Endothelial cell of umbilical vein (primary cell): ENCODE data around the gene MAP3K7CL. TPM values are rescaled to one million over a fixed set of nuclear protein-coding genes. Genes with fewer than 3 reads are reported as not detected.

ENCODE experiments used
- BruUV-seq: library from RNA; stranded (reverse); fragments of 400-500 nt; replicated peaks from 2 replicates; lab custom pipeline; 2021; lab: Mats Ljungman, UMichigan
- CTCF ChIA-PET: fragments of 300-600, 350-600 bp; sonication (Branson Sonifier 250); formaldehyde crosslinking; loops from one replicate; lab custom pipeline; 2021; ENCODE audit warnings: antibody characterized with exemption, inconsistent platforms; lab: Charles Lee
- POLR2A ChIA-PET: fragments of 300-600, 350-600 bp; sonication (Branson Sonifier 250); formaldehyde crosslinking; loops from one replicate; lab custom pipeline; 2021; ENCODE audit warnings: antibody characterized with exemption, inconsistent platforms; lab: Charles Lee
- DNase-seq: peaks from one replicate; pipeline ENCODE4 v3.0.0-alpha.2; 2011; ENCODE audit warnings: low read depth, low spot score
- FAIRE-seq: peaks from 2 replicates; lab custom pipeline; 2011; peaks lifted over from hg19 to GRCh38; lab: Jason Lieb, UNC
- H2AFZ ChIP-seq: 2 replicates; pipeline ENCODE4 v1.6.0; 2012; ENCODE audit warnings: low read depth, low read length, control low read depth, inconsistent platforms
- H3K27ac ChIP-seq: 2 replicates; pipeline ENCODE4 v1.5.1; 2011; ENCODE audit warnings: low read depth, mild to moderate bottlenecking, control low read depth, low read length, moderate library complexity; ENCODE audit not compliant: insufficient read depth
- H3K27me3 ChIP-seq, 2 experiments: 2 replicates each; pipeline versions ENCODE4 v1.6.0 to v1.6.1; 2011; ENCODE audit warnings: low read length in 2 of 2, mixed read lengths in 1 of 2; ENCODE audit not compliant: control insufficient read depth in 2 of 2, insufficient read depth in 2 of 2
- H3K36me3 ChIP-seq, 2 experiments: 2 replicates in 1 of 2; 3 replicates in 1 of 2; pipeline ENCODE4 v1.5.1; 2011; ENCODE audit warnings: low read length in 2 of 2, mild to moderate bottlenecking in 1 of 2, moderate library complexity in 1 of 2; ENCODE audit not compliant: control insufficient read depth in 2 of 2, insufficient read depth in 2 of 2; ENCODE audit errors: extremely low read depth in 1 of 2
- H3K4me1 ChIP-seq: 3 replicates; pipeline ENCODE4 v1.5.1; 2011; ENCODE audit warnings: mild to moderate bottlenecking, low read length; ENCODE audit not compliant: control insufficient read depth, insufficient read depth; ENCODE audit errors: extremely low read depth
- H3K4me2 ChIP-seq: 2 replicates; pipeline ENCODE4 v1.6.1; 2011; ENCODE audit warnings: low read length, control low read depth, mixed read lengths; ENCODE audit not compliant: insufficient read depth
- H3K4me3 ChIP-seq, 3 experiments: fragments of 200-600 bp in 1 of 3; sonication (generic), shearing (Covaris generic) in 1 of 3; replicated peaks in 1 of 3; 2 replicates each; pipeline ENCODE4 v1.5.1; 2011 to 2016; ENCODE audit warnings: control low read depth in 3 of 3, low read length in 3 of 3, mild to moderate bottlenecking in 2 of 3, inconsistent platforms in 1 of 3, low read depth in 1 of 3, moderate library complexity in 1 of 3; ENCODE audit not compliant: insufficient read depth in 1 of 3
- H3K79me2 ChIP-seq: 2 replicates; pipeline ENCODE4 v1.6.0; 2012; ENCODE audit warnings: low read length, inconsistent platforms; ENCODE audit not compliant: control insufficient read depth, insufficient read depth
- H3K9ac ChIP-seq: replicated peaks from 2 replicates; pipeline ENCODE3; 2011; ENCODE audit warnings: low read length, control low read depth; ENCODE audit not compliant: insufficient read depth; ENCODE audit errors: extremely low read depth
- H3K9me1 ChIP-seq: replicated peaks from 3 replicates; pipeline ENCODE4 v1.6.0; 2011; ENCODE audit warnings: mild to moderate bottlenecking, low read length; ENCODE audit not compliant: control insufficient read depth, insufficient read depth; ENCODE audit errors: extremely low read depth
- H3K9me3 ChIP-seq: replicated peaks from 2 replicates; pipeline ENCODE4 v1.5.1; 2012; ENCODE audit warnings: low read length, inconsistent platforms; ENCODE audit not compliant: control insufficient read depth, insufficient read depth
- H4K20me1 ChIP-seq: replicated peaks from 2 replicates; pipeline ENCODE3; 2011; ENCODE audit warnings: mild to moderate bottlenecking, low read length; ENCODE audit not compliant: control insufficient read depth, insufficient read depth; ENCODE audit errors: extremely low read depth
- EZH2 ChIP-seq: IDR thresholded peaks from 2 replicates; pipeline ENCODE4 v1.6.1; 2012; ENCODE audit warnings: borderline replicate concordance, low read depth, mild to moderate bottlenecking, moderate library complexity, low read length, inconsistent platforms; ENCODE audit not compliant: severe bottlenecking
- GATA2 ChIP-seq: IDR thresholded peaks from 2 replicates; pipeline ENCODE4 v1.7.0; 2011; ENCODE audit warnings: low read depth, mild to moderate bottlenecking, moderate library complexity, mixed read lengths, low read length; ENCODE audit not compliant: insufficient read length, insufficient read depth
- JUN ChIP-seq: IDR thresholded peaks from 2 replicates; pipeline ENCODE4 v1.6.1; 2011; ENCODE audit warnings: borderline replicate concordance, low read depth; ENCODE audit not compliant: insufficient read length, insufficient read depth
- MYC ChIP-seq: IDR thresholded peaks from one replicate; pipeline ENCODE4 v1.6.1; 2011; ENCODE audit warnings: mild to moderate bottlenecking, low read depth, low read length
- dilution Hi-C: fragments of 300-500 bp; cut with MboI; formaldehyde crosslinking; loops from one replicate; pipeline ENCODE4 v1.15.0; 2019; ENCODE audit warnings: low sequenced_read_pairs; ENCODE audit not compliant: extremely low pct_ligation_motif_present
- intact Hi-C: fragments of 100-400 bp; cut with micrococcal nuclease; formaldehyde crosslinking; loops from one replicate; pipeline ENCODE4 v1.10.0; 2022
- polyA plus RNA-seq, 4 experiments: library from polyadenylated mRNA; depleted of rRNA in 3 of 4; stranded (reverse) in 3 of 4; unstranded in 1 of 4; fragments of >200 nt; gene quantifications; 2 replicates each; pipeline versions ENCODE4 v1.2.1 to v1.2.3, GENCODE V29; 2011 to 2012; ENCODE audit warnings: missing spikeins in 1 of 4
- total RNA-seq: library from RNA; stranded (reverse); gene quantifications from 2 replicates; pipeline ENCODE4 v1.2.3, GENCODE V29; 2021
- TF ChIP-seq, protein P1 (sequence below), 2 donors: IDR thresholded peaks; 1 replicate in 1 of 2; 2 replicates in 1 of 2; pipeline ENCODE4 v1.5.1; 2011; ENCODE audit warnings: low read length in 2 of 2, mild to moderate bottlenecking in 2 of 2, moderate library complexity in 2 of 2, control low read depth in 1 of 2, inconsistent platforms in 1 of 2, low read depth in 1 of 2; ENCODE audit not compliant: insufficient read depth in 1 of 2; ENCODE audit errors: extremely low read depth in 1 of 2

MAP3K7CL gene
- total and polyA plus RNA-seq, 2 donors (not counting 3 experiments of a cell fraction or from before 2014, with no cell fraction given): 6.1 to 8.1 TPM

DNA sequence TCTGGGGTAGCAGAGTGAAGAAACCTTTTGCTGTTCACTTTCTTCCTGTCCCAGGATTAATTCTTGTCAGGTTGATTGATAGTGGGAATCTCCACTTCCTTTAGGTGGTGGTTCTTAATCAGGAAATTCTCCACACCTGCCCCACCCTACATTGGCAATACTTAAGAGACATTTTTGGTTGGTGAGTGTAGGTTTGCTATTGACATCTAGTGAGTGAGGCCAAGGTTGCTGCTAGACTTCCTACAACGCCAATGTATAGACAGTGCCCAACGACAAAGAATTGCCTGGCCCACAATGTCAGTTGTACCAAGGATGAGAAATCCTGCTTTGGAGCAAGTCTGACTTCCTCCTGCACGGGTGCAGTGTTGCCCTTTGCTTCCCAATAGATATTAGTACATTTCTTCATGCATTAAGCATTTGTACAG, 38.5 kb downstream of the MAP3K7CL start:
- dilution Hi-C loops (no loop called here), intact Hi-C loops (no loop called here)
- ChIA-PET POLR2A (no interaction called here), CTCF (interaction anchor here (1.0 kb wide), 1 partner anchor 13 kb away, joined by 3 read pairs; no protein-coding TSS in a partner anchor)
- H3K9me3 ChIP-seq: no peaks in the 10 kb centered on the region
- TF ChIP-seq JUN: no peak
- TF ChIP-seq MYC: no peak
- TF ChIP-seq, protein P1, sequence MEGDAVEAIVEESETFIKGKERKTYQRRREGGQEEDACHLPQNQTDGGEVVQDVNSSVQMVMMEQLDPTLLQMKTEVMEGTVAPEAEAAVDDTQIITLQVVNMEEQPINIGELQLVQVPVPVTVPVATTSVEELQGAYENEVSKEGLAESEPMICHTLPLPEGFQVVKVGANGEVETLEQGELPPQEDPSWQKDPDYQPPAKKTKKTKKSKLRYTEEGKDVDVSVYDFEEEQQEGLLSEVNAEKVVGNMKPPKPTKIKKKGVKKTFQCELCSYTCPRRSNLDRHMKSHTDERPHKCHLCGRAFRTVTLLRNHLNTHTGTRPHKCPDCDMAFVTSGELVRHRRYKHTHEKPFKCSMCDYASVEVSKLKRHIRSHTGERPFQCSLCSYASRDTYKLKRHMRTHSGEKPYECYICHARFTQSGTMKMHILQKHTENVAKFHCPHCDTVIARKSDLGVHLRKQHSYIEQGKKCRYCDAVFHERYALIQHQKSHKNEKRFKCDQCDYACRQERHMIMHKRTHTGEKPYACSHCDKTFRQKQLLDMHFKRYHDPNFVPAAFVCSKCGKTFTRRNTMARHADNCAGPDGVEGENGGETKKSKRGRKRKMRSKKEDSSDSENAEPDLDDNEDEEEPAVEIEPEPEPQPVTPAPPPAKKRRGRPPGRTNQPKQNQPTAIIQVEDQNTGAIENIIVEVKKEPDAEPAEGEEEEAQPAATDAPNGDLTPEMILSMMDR (IDR thresholded peaks at IDR 0.05; ENCODE audit: extremely low read depth in 1 of 2, insufficient read depth in 1 of 2, low read depth in 1 of 2, low read length in 2 of 2): no peak
- no peak for TF ChIP-seq EZH2
- no peak for TF ChIP-seq GATA2
- no peak overlapping the region for H3K9ac ChIP-seq
- H3K27ac ChIP-seq: no peak overlapping the region
- no peak overlapping the region for H3K4me2 ChIP-seq
- no peaks in the 10 kb centered on the region for H4K20me1 ChIP-seq
- no peaks in the 10 kb centered on the region for H3K79me2 ChIP-seq
- H3K4me1 ChIP-seq: peaks cover 11% of the 10 kb centered on the region
- H3K27me3 ChIP-seq: no peaks in the 10 kb centered on the region
- H2AFZ ChIP-seq: no peak overlapping the region
- FAIRE-seq (no peak), DNase-seq (no peak)
- H3K4me3 ChIP-seq: no peak overlapping the region
- no peaks in the 10 kb centered on the region for H3K36me3 ChIP-seq
- BruUV-seq: no TSS peak
- H3K9me1 ChIP-seq: no peaks in the 10 kb centered on the region

DNA sequence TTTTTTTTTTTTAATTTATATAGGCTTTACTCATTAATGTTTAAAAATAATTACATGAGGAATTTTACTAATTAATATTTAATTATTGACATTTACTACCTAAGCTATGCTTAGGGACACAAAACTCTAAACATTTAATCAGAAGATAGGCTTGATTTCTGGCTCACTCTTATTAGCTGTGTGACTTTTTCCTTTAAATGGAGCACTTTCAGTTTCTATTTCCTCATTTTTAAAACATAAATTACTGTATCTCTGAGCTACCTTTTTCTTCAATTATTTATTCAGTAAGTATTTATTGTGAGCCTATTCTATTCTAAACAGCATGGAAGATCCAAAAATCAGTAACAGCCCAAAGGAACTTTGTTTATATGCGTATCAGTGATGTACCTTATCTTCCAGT, 40.5 kb downstream of the MAP3K7CL start:
- POLR2A ChIA-PET: no interaction called here
- intact Hi-C loops: no loop called here
- Histone ChIP-seq H4K20me1 (no peaks in the 10 kb centered on the region), H3K27ac (no peak overlapping the region), H3K4me3 (no peak overlapping the region), H3K27me3 (no peaks in the 10 kb centered on the region), H3K9ac (no peak overlapping the region), H3K4me2 (no peak overlapping the region), H3K4me1 (peaks cover 26% of the 10 kb centered on the region), H3K36me3 (no peaks in the 10 kb centered on the region), H3K79me2 (no peaks in the 10 kb centered on the region), H3K9me1 (no peaks in the 10 kb centered on the region), H3K9me3 (no peaks in the 10 kb centered on the region), H2AFZ (no peak overlapping the region)
- dilution Hi-C loops: no loop called here
- CTCF ChIA-PET: interaction anchor here (0.9 to 1.5 kb wide), 5 partner anchors 11 to 201 kb away, joined by 3 to 4 read pairs (median 3); partner anchors contain the start of gene BACH1
- TF ChIP-seq EZH2 (no peak), MYC (no peak), GATA2 (no peak)
- TF ChIP-seq, protein P1 (IDR thresholded peaks at IDR 0.05; ENCODE audit: extremely low read depth in 1 of 2, insufficient read depth in 1 of 2, low read depth in 1 of 2, low read length in 2 of 2): no peak
- DNase-seq: no peak
- BruUV-seq: no TSS peak
- no peak for FAIRE-seq
